Esophagus squamous epithelium (tissue), 5 donors: Measurements from ENCODE around the gene DOC2B. TPM values are rescaled to one million over a fixed set of nuclear protein-coding genes. Genes with fewer than 3 reads are reported as not detected.
"Not testable (repeated sequence)": the region's sequence is repeated elsewhere in the genome, so short reads cannot be mapped to it uniquely, and the experiment has no call there.

Source experiments
- DNase-seq: peaks from one replicate; lab custom pipeline; 2025; lab: John Stamatoyannopoulos, UW
- H3K27ac ChIP-seq, 4 donors: fragments of 200-600 bp; sonication (generic); one replicate each; pipeline ENCODE4 v1.5.1; 2016 to 2019; ENCODE audit warnings: mild to moderate bottlenecking in 1 of 4
- H3K27me3 ChIP-seq, 4 donors: fragments of 200-600 bp; sonication (generic); 1 replicate in 3 of 4; 2 replicates in 1 of 4; pipeline versions ENCODE4 v1.5.1 to v1.6.0; 2017 to 2021; ENCODE audit warnings: antibody characterized with exemption in 1 of 4
- H3K36me3 ChIP-seq, 3 donors: fragments of 200-600 bp; sonication (generic); one replicate each; pipeline ENCODE4 v1.5.1; 2016 to 2019
- H3K4me1 ChIP-seq, 3 donors: fragments of 200-600 bp; sonication (generic); one replicate each; pipeline ENCODE4 v1.5.1; 2017 to 2019
- H3K4me3 ChIP-seq, 4 donors: fragments of 200-600 bp; sonication (generic); 1 replicate in 3 of 4; 2 replicates in 1 of 4; pipeline ENCODE4 v1.5.1; 2016 to 2019; ENCODE audit warnings: mild to moderate bottlenecking in 2 of 4, moderate library complexity in 1 of 4
- H3K9me3 ChIP-seq, 3 donors: fragments of 200-600 bp; sonication (generic); one replicate each; pipeline ENCODE4 v1.5.1; 2016 to 2019
- POLR2A ChIP-seq, 4 donors: fragments of 450-650 bp; IDR thresholded peaks; one replicate each; pipeline ENCODE4 v1.6.1; 2017; ENCODE audit warnings: antibody characterized with exemption in 4 of 4, mild to moderate bottlenecking in 4 of 4, moderate library complexity in 3 of 4
- WGBS, 2 donors: methylation state at CpG; one replicate each; pipeline ENCODE4 v1.1.5; 2018; 5-methylcytosine and 5-hydroxymethylcytosine counted together
- intact Hi-C: fragments of 100-400 bp; cut with DNase I; formaldehyde crosslinking; loops from one replicate; pipeline ENCODE4 v1.15.0; 2022
- total RNA-seq, 4 donors: library from RNA; depleted of rRNA; stranded (reverse); fragments of >200 nt; gene quantifications; one replicate each; pipeline ENCODE4 v1.1.0, GENCODE V29; 2016
- TF ChIP-seq, protein P1 (sequence below), 6 experiments: fragments of 450-650 bp in 4 of 6; fragments of 200-600 bp in 2 of 6; sonication (generic) in 2 of 6; IDR thresholded peaks; one replicate each; pipeline ENCODE4 v1.5.1; 2016 to 2019; ENCODE audit warnings: antibody characterized with exemption in 6 of 6, mild to moderate bottlenecking in 4 of 6, moderate library complexity in 4 of 6
- donor health status: DM: yes; HTN: yes; CAD: no.

The DOC2B gene
- total RNA-seq, 4 donors from 2014 or later, result 8.4 to 44.9 (median 26.2) TPM

GRCh38 chr17:170130-170670 lies 11.2 kb downstream of the DOC2B start:
- intact Hi-C loops, result no loop called here
- Histone ChIP-seq H3K27ac (no peak overlapping the region), H3K9me3 (no peaks in the 10 kb centered on the region), H3K36me3 (no peaks in the 10 kb centered on the region), H3K4me3 (no peak overlapping the region), H3K4me1 (no peaks in the 10 kb centered on the region), H3K27me3 (peaks cover 0 to 8% (median 0%) of the 10 kb centered on the region in 4 donors)
- DNase-seq, result no peak
- WGBS, 2 donors, result no CpG with 5 or more reads among the region's 6 CpGs
- TF ChIP-seq, protein P1, sequence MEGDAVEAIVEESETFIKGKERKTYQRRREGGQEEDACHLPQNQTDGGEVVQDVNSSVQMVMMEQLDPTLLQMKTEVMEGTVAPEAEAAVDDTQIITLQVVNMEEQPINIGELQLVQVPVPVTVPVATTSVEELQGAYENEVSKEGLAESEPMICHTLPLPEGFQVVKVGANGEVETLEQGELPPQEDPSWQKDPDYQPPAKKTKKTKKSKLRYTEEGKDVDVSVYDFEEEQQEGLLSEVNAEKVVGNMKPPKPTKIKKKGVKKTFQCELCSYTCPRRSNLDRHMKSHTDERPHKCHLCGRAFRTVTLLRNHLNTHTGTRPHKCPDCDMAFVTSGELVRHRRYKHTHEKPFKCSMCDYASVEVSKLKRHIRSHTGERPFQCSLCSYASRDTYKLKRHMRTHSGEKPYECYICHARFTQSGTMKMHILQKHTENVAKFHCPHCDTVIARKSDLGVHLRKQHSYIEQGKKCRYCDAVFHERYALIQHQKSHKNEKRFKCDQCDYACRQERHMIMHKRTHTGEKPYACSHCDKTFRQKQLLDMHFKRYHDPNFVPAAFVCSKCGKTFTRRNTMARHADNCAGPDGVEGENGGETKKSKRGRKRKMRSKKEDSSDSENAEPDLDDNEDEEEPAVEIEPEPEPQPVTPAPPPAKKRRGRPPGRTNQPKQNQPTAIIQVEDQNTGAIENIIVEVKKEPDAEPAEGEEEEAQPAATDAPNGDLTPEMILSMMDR (IDR thresholded peaks at IDR 0.05), result no peak
- TF ChIP-seq POLR2A (IDR thresholded peaks at IDR 0.05), result no peak

GRCh38 chr17:168614-169013 lies 12.8 kb downstream of the DOC2B start:
- H3K27me3 ChIP-seq, DNase-seq, H3K36me3 ChIP-seq, H3K4me3 ChIP-seq, H3K4me1 ChIP-seq, intact Hi-C loops, H3K9me3 ChIP-seq, H3K27ac ChIP-seq: not testable (repeated sequence)
- WGBS, 2 donors, result 78 to 82% methylated on average over 6 to 9 of the region's 11 CpGs

- no peaks in the 10 kb centered on the region for H3K9me3 ChIP-seq
- H3K36me3 ChIP-seq, result peaks cover 0 to 11% (median 0%) of the 10 kb centered on the region in 3 donors
- no peak overlapping the region for H3K27ac ChIP-seq
- DNase-seq, result no peak
- H3K27me3 ChIP-seq, result no peaks in the 10 kb centered on the region
- H3K4me1 ChIP-seq, result no peaks in the 10 kb centered on the region
- intact Hi-C loops, result no loop called here
- TF ChIP-seq, protein P1 (IDR thresholded peaks at IDR 0.05), result no peak
- no peak for TF ChIP-seq POLR2A (IDR thresholded peaks at IDR 0.05)
- H3K4me3 ChIP-seq, result no peak overlapping the region
- 93 to 100% methylated on average over 3 of the region's 14 CpGs for WGBS, 2 donors
These were observed 15.5 kb downstream of the DOC2B start for GRCh38 chr17:165939-166338.

DNA sequence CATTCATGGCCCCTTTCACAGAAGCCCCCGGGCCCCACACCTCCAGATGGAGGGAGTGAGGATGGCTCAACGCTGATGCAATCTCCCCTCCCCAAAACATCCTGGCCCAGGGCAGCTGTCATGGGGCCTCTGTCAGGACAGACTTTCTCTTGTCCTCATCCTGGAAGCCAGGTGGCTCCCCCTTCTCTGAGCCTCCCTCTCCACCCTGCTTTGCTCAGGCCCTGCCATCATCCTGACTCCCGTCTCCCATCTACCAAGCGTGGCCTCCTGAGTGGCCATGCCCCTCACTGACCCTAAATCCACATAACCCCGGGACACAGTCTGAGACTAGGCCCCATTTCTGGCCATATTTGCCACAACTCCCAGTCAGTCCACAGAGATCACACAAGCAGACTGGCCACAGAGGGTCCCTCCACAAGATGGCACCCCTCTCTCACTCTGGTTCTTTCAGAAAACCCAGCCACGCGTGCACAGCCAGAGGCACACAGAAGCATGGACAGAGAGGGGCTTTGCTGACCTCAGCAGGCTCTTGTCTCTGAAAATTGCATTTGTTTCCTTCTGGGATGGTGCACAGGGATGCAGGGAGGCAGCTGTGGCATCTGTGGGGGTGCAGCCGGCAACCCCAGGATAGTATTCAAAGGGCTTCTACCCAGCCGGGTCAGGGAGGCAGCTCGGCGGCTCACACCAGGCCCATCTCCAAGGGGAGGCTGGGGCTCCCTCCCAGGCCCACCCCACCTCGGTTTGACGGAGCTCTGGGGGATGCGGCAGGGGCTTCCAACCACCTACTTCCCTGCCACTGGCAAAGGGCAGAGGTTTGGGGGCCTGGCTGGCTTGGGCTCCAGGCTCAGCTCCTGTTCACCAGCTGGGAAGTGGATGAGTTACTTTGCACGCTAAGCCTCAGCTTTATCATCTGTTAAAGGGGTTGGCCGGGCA lies 16.9 kb downstream of the DOC2B start:
- DNase-seq, result no peak
- no peak overlapping the region for H3K4me3 ChIP-seq
- H3K9me3 ChIP-seq, result no peaks in the 10 kb centered on the region
- intact Hi-C loops, result no loop called here
- H3K4me1 ChIP-seq, result no peaks in the 10 kb centered on the region
- no peaks in the 10 kb centered on the region for H3K27me3 ChIP-seq
- WGBS, 2 donors, result 73 to 79% methylated on average over 2 to 5 of the region's 16 CpGs
- no peak for TF ChIP-seq POLR2A (IDR thresholded peaks at IDR 0.05)
- TF ChIP-seq, protein P1 (IDR thresholded peaks at IDR 0.05), result peak in 5 of 6 experiments; percentile 15 to 46 (median 22)
- no peak overlapping the region for H3K27ac ChIP-seq
- peaks cover 0 to 24% (median 0%) of the 10 kb centered on the region in 3 donors for H3K36me3 ChIP-seq

GRCh38 chr17:163514-164098 lies 17.8 kb downstream of the DOC2B start:
- 80% methylated on average over 7 to 9 of the region's 11 CpGs for WGBS, 2 donors
- H3K27ac ChIP-seq, result no peak overlapping the region
- no peaks in the 10 kb centered on the region for H3K4me1 ChIP-seq
- no peaks in the 10 kb centered on the region for H3K9me3 ChIP-seq
- TF ChIP-seq POLR2A (IDR thresholded peaks at IDR 0.05), result no peak
- TF ChIP-seq, protein P1 (IDR thresholded peaks at IDR 0.05), result peak in 2 of 6 experiments; percentile 17 to 33
- H3K27me3 ChIP-seq, result no peaks in the 10 kb centered on the region
- intact Hi-C loops, result no loop called here
- peaks cover 0 to 28% (median 0%) of the 10 kb centered on the region in 3 donors for H3K36me3 ChIP-seq
- no peak overlapping the region for H3K4me3 ChIP-seq
- no peak for DNase-seq
